AG09309 (cell line): ENCODE results near the gene STXBP5.

Experiments used
- DNase-seq: peaks from one replicate; pipeline ENCODE4 v3.0.0-alpha.2; 2010; ENCODE audit warnings: low read depth
- H3K4me3 ChIP-seq: 2 replicates; pipeline ENCODE4 v1.5.1; 2011; ENCODE audit warnings: mild to moderate bottlenecking, low read depth, low read length, moderate library complexity; ENCODE audit not compliant: control insufficient read depth
- TF ChIP-seq, protein P1 (sequence below): IDR thresholded peaks from 2 replicates; pipeline ENCODE4 v1.5.1; 2011; ENCODE audit warnings: mild to moderate bottlenecking, low read depth, low read length, inconsistent platforms; ENCODE audit not compliant: insufficient read depth, control insufficient read depth; ENCODE audit errors: missing control alignments

The STXBP5 gene

GRCh38 chr6:147221739-147222138 lies 17.5 kb downstream of the STXBP5 start:
- H3K4me3 ChIP-seq: no peak overlapping the region
- DNase-seq: no peak
- TF ChIP-seq, protein P1, sequence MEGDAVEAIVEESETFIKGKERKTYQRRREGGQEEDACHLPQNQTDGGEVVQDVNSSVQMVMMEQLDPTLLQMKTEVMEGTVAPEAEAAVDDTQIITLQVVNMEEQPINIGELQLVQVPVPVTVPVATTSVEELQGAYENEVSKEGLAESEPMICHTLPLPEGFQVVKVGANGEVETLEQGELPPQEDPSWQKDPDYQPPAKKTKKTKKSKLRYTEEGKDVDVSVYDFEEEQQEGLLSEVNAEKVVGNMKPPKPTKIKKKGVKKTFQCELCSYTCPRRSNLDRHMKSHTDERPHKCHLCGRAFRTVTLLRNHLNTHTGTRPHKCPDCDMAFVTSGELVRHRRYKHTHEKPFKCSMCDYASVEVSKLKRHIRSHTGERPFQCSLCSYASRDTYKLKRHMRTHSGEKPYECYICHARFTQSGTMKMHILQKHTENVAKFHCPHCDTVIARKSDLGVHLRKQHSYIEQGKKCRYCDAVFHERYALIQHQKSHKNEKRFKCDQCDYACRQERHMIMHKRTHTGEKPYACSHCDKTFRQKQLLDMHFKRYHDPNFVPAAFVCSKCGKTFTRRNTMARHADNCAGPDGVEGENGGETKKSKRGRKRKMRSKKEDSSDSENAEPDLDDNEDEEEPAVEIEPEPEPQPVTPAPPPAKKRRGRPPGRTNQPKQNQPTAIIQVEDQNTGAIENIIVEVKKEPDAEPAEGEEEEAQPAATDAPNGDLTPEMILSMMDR: no peak

GRCh38 chr6:147222160-147222838 lies 18.1 kb downstream of the STXBP5 start:
- TF ChIP-seq, protein P1: peak; percentile 55
- no peak for DNase-seq
- H3K4me3 ChIP-seq: no peak overlapping the region

GRCh38 chr6:147223736-147224135 lies 19.5 kb downstream of the STXBP5 start:
- no peak for DNase-seq
- H3K4me3 ChIP-seq: no peak overlapping the region
- TF ChIP-seq, protein P1: no peak

DNA sequence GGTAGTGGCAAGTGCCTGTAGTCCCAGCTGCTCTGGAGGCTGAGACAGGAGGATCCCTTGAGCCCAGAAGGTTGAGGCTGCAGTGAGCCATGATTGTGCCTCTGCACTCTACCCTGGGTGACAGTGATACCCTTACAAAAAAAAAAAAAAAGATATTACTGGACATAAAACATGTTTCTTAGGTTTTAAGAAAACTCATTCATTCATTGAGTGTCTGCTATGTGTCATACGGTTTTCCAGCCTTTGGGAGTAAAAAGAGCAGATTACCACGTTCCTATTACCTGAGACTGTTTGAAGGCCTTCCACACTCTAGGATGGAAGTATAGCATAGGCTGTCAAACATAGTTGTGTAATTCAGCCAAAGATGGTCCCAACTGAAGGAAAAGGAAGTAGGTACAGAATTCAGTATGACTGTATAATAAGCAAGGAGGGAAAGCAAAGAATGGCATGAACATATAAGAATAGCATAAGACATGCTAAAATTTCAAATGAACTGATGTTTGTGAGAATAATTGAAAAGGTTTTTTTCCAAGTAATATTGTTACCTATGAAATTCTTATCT lies 22.0 kb downstream of the STXBP5 start:
- TF ChIP-seq, protein P1: no peak
- H3K4me3 ChIP-seq: no peak overlapping the region
- DNase-seq: no peak

DNA sequence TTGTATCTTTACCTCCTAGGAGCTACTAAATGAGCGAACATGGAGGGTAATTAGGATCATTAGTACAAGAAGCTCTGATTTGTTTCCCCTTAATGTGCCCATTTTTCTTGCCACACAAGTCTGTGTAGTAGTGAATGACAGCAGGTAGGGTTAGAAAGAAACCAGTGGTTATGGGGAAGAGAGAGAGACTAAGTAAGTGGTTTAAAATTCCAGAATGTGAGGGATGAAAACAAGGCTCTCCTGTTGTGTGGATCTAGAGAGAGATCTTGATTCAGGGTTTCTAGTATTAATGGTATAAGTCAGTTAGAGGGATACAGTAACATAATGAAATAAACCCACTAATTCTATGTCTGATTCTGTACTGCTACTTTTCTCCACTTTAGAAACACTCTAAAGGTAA lies 22.7 kb downstream of the STXBP5 start:
- no peak overlapping the region for H3K4me3 ChIP-seq
- TF ChIP-seq, protein P1: no peak
- no peak for DNase-seq

- no peak overlapping the region for H3K4me3 ChIP-seq
- no peak for DNase-seq
- TF ChIP-seq, protein P1: no peak
Observed at GRCh38 chr6:147227770-147228320, 23.6 kb downstream of the STXBP5 start.
